Activated CD4-positive, alpha-beta memory T cell treated with anti-CD3 and anti-CD28 coated beads, Interleukin-2, amount 10 ng/mL, durations not matched to agents 7 days and 5 days (primary cell): ENCODE measurements around the gene PTX4. TPM values are rescaled to one million over a fixed set of nuclear protein-coding genes. Genes with fewer than 3 reads are reported as not detected.
A peak's percentile ranks its signal among the peaks of the same experiment; 100 is the strongest.

Experiments used
- CTCF ChIA-PET: fragments of 350-600 bp; sonication (Branson Sonifier 250); formaldehyde crosslinking; loops from one replicate; lab custom pipeline; 2021; ENCODE audit warnings: antibody characterized with exemption, inconsistent platforms; lab: Charles Lee
- POLR2A ChIA-PET: fragments of 350-600 bp; sonication (Branson Sonifier 250); formaldehyde crosslinking; loops from one replicate; lab custom pipeline; 2021; ENCODE audit warnings: antibody characterized with exemption; lab: Charles Lee
- DNase-seq: peaks from one replicate; pipeline ENCODE4 v3.0.0-alpha.2; 2020
- H3K27ac Mint-ChIP-seq: one replicate; pipeline ENCODE4 v1.8.0; 2021; ENCODE audit warnings: mild to moderate bottlenecking, mixed read lengths
- H3K27me3 Mint-ChIP-seq: one replicate; pipeline ENCODE4 v1.8.0; 2021; ENCODE audit warnings: mixed read lengths
- H3K36me3 Mint-ChIP-seq: one replicate; pipeline ENCODE4 v1.8.0; 2021; ENCODE audit warnings: low read depth, mixed read lengths
- H3K4me1 Mint-ChIP-seq: one replicate; pipeline ENCODE4 v1.8.0; 2021; ENCODE audit warnings: mixed read lengths
- H3K4me3 Mint-ChIP-seq: one replicate; pipeline ENCODE4 v1.8.0; 2021; ENCODE audit warnings: mild to moderate bottlenecking, mixed read lengths
- H3K9me3 Mint-ChIP-seq: one replicate; pipeline ENCODE4 v1.8.0; 2021; ENCODE audit warnings: mixed read lengths
- total RNA-seq, 2 experiments: library from RNA; stranded (reverse); gene quantifications; one replicate each; pipeline ENCODE4 v1.2.3, GENCODE V29; 2021

PTX4 gene
- total RNA-seq, 2 experiments from 2014 or later, result not detected

- H3K27me3 Mint-ChIP-seq, result no peaks in the 10 kb centered on the region
- CTCF ChIA-PET, result no interaction called here
- H3K4me3 Mint-ChIP-seq, result no peak overlapping the region
- H3K9me3 Mint-ChIP-seq, result no peaks in the 10 kb centered on the region
- peaks cover 14% of the 10 kb centered on the region for H3K4me1 Mint-ChIP-seq
- no peak overlapping the region for H3K27ac Mint-ChIP-seq
- DNase-seq, result no peak
- H3K36me3 Mint-ChIP-seq, result no peaks in the 10 kb centered on the region
- POLR2A ChIA-PET, result no interaction called here
Measured at GRCh38 chr16:1455190-1456171, 33.3 kb downstream of the PTX4 start.

GRCh38 chr16:1454561-1454960, 34.2 kb downstream of the PTX4 start:
- no peak overlapping the region for H3K4me3 Mint-ChIP-seq

GRCh38 chr16:1453316-1453715, 35.4 kb downstream of the PTX4 start:
- peak overlapping the region; percentile 78 for H3K27ac Mint-ChIP-seq
- no peaks in the 10 kb centered on the region for H3K36me3 Mint-ChIP-seq
- peak overlapping the region; percentile 49 for H3K4me3 Mint-ChIP-seq
- H3K4me1 Mint-ChIP-seq, result peaks cover 10% of the 10 kb centered on the region
- H3K27me3 Mint-ChIP-seq, result no peaks in the 10 kb centered on the region
- ChIA-PET POLR2A (interaction anchor here (1.1 kb wide), 1 partner anchor 32 kb away, joined by 4 read pairs; the partner anchor contains the start of gene UQCC4), CTCF (no interaction called here)
- DNase-seq, result no peak
- H3K9me3 Mint-ChIP-seq, result no peaks in the 10 kb centered on the region

More at GRCh38 chr16:1454561-1454960, 34.2 kb downstream of the PTX4 start:
- Mint-ChIP-seq H3K9me3 (no peaks in the 10 kb centered on the region), H3K27me3 (no peaks in the 10 kb centered on the region), H3K27ac (no peak overlapping the region), H3K4me1 (peaks cover 14% of the 10 kb centered on the region), H3K36me3 (no peaks in the 10 kb centered on the region)
- POLR2A ChIA-PET, result no interaction called here
- CTCF ChIA-PET, result no interaction called here
- DNase-seq, result no peak

- Mint-ChIP-seq H3K4me3 (no peak overlapping the region), H3K36me3 (no peaks in the 10 kb centered on the region), H3K4me1 (peaks cover 10% of the 10 kb centered on the region), H3K27ac (no peak overlapping the region), H3K9me3 (no peaks in the 10 kb centered on the region), H3K27me3 (no peaks in the 10 kb centered on the region)
- ChIA-PET POLR2A (no interaction called here), CTCF (no interaction called here)
- DNase-seq, result no peak
Measured at GRCh38 chr16:1452530-1452929, 36.2 kb downstream of the PTX4 start.

GRCh38 chr16:1451702-1452392, 36.9 kb downstream of the PTX4 start:
- Mint-ChIP-seq H3K9me3 (no peaks in the 10 kb centered on the region), H3K4me1 (peaks cover 10% of the 10 kb centered on the region), H3K27ac (no peak overlapping the region), H3K27me3 (no peaks in the 10 kb centered on the region), H3K36me3 (no peaks in the 10 kb centered on the region), H3K4me3 (no peak overlapping the region)
- ChIA-PET POLR2A (interaction anchor here (1.0 kb wide), 1 partner anchor 8 kb away, joined by 3 read pairs; no protein-coding TSS in a partner anchor), CTCF (no interaction called here)
- DNase-seq, result no peak

GRCh38 chr16:1450841-1451240, 37.9 kb downstream of the PTX4 start:
- Mint-ChIP-seq H3K4me1 (peaks cover 10% of the 10 kb centered on the region), H3K4me3 (no peak overlapping the region), H3K27ac (no peak overlapping the region), H3K36me3 (no peaks in the 10 kb centered on the region), H3K27me3 (no peaks in the 10 kb centered on the region), H3K9me3 (no peaks in the 10 kb centered on the region)
- POLR2A ChIA-PET, result no interaction called here
- no peak for DNase-seq
- CTCF ChIA-PET, result no interaction called here

- Mint-ChIP-seq H3K27me3 (no peaks in the 10 kb centered on the region), H3K27ac (no peak overlapping the region)
- POLR2A ChIA-PET, result no interaction called here
Measured at GRCh38 chr16:1450218-1450617, 38.5 kb downstream of the PTX4 start.

GRCh38 chr16:1449201-1449788, 39.4 kb downstream of the PTX4 start:
- Mint-ChIP-seq H3K36me3 (no peaks in the 10 kb centered on the region), H3K4me3 (no peak overlapping the region), H3K4me1 (peaks cover 9% of the 10 kb centered on the region), H3K27me3 (no peaks in the 10 kb centered on the region), H3K27ac (no peak overlapping the region), H3K9me3 (no peaks in the 10 kb centered on the region)
- no peak for DNase-seq
- POLR2A ChIA-PET, result no interaction called here
- CTCF ChIA-PET, result no interaction called here

More at GRCh38 chr16:1450218-1450617, 38.5 kb downstream of the PTX4 start:
- no peaks in the 10 kb centered on the region for H3K36me3 Mint-ChIP-seq
- peaks cover 10% of the 10 kb centered on the region for H3K4me1 Mint-ChIP-seq
- no peak for DNase-seq
- no peaks in the 10 kb centered on the region for H3K9me3 Mint-ChIP-seq
- H3K4me3 Mint-ChIP-seq, result no peak overlapping the region
- CTCF ChIA-PET, result no interaction called here

- H3K4me3 Mint-ChIP-seq, result no peak overlapping the region
Measured at GRCh38 chr16:1448536-1449116, 40.1 kb downstream of the PTX4 start.

GRCh38 chr16:1447965-1448364, 40.8 kb downstream of the PTX4 start:
- Mint-ChIP-seq H3K27me3 (no peaks in the 10 kb centered on the region), H3K36me3 (no peaks in the 10 kb centered on the region), H3K4me3 (no peak overlapping the region), H3K27ac (no peak overlapping the region), H3K4me1 (no peaks in the 10 kb centered on the region), H3K9me3 (no peaks in the 10 kb centered on the region)
- no peak for DNase-seq
- ChIA-PET POLR2A (no interaction called here), CTCF (no interaction called here)

More at GRCh38 chr16:1448536-1449116, 40.1 kb downstream of the PTX4 start:
- Mint-ChIP-seq H3K9me3 (no peaks in the 10 kb centered on the region), H3K27me3 (no peaks in the 10 kb centered on the region), H3K27ac (no peak overlapping the region), H3K36me3 (no peaks in the 10 kb centered on the region), H3K4me1 (peaks cover 2% of the 10 kb centered on the region)
- ChIA-PET CTCF (no interaction called here), POLR2A (no interaction called here)
- no peak for DNase-seq

GRCh38 chr16:1446296-1447080, 42.3 kb downstream of the PTX4 start:
- Mint-ChIP-seq H3K4me1 (no peaks in the 10 kb centered on the region), H3K4me3 (no peak overlapping the region), H3K36me3 (no peaks in the 10 kb centered on the region), H3K27ac (no peak overlapping the region), H3K9me3 (no peaks in the 10 kb centered on the region), H3K27me3 (no peaks in the 10 kb centered on the region)
- POLR2A ChIA-PET, result interaction anchor here (1.3 to 1.9 kb wide), 2 partner anchors 26 to 336 kb away, joined by 3 to 5 read pairs; partner anchors contain the start of genes NUBP2, SPSB3 and UQCC4
- CTCF ChIA-PET, result no interaction called here
- DNase-seq, result no peak
